GM12872 (cell line): Measurements from ENCODE around the gene PPOX.

ENCODE experiments used
- TF ChIP-seq, protein P1 (sequence below): IDR thresholded peaks from 3 replicates; pipeline ENCODE4 v1.5.1; 2011; ENCODE audit warnings: low read depth, mild to moderate bottlenecking, low read length, moderate library complexity; ENCODE audit not compliant: insufficient read depth

Gene PPOX

DNA sequence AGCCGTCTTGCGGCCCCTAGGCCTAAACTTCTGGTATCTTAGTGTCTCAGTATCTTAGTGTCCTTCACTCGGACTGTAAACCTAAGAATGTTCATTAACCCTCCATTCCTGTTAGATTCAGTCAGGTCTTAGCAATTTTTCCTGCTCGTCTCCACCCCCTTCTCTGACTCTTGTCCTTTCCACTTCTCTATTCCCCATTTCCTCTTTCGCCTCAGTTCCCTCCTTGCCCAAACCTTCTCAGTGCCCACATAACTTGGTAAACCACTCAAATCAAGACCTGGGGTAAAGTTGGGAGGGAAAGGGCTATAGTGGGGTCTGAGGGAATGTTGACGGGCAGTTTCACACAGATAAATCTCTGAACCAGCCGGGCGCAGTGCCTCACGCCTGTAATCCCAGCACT lies 48.1 kb downstream of the PPOX start:
- TF ChIP-seq, protein P1, sequence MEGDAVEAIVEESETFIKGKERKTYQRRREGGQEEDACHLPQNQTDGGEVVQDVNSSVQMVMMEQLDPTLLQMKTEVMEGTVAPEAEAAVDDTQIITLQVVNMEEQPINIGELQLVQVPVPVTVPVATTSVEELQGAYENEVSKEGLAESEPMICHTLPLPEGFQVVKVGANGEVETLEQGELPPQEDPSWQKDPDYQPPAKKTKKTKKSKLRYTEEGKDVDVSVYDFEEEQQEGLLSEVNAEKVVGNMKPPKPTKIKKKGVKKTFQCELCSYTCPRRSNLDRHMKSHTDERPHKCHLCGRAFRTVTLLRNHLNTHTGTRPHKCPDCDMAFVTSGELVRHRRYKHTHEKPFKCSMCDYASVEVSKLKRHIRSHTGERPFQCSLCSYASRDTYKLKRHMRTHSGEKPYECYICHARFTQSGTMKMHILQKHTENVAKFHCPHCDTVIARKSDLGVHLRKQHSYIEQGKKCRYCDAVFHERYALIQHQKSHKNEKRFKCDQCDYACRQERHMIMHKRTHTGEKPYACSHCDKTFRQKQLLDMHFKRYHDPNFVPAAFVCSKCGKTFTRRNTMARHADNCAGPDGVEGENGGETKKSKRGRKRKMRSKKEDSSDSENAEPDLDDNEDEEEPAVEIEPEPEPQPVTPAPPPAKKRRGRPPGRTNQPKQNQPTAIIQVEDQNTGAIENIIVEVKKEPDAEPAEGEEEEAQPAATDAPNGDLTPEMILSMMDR: no peak

DNA sequence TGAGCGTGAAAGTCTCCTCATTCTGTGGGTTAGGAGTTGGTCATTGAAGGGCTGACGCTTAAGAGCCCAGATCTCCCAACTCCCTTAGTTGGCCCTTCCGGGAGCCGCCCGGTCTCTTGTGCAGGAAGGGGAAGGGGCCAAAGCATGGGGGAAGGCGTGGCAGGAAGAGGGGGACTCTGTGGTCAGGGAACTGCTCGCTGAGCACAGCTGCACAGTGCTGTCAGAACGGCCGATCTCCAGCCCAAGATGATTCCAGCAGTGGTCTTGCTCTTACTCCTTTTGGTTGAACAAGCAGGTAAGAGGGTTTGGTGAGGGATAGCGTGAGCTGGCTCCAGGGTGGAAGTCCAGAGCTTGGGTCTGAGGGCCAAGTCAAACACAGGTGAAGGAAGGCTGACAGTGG lies 48.9 kb downstream of the PPOX start, which contains the start of gene FCER1G:
FCER1G (plus strand) TSS at position 220 of the 400 bp plus-strand sequence; CDS start at position 247, 27 bp downstream.
- TF ChIP-seq, protein P1: no peak

DNA sequence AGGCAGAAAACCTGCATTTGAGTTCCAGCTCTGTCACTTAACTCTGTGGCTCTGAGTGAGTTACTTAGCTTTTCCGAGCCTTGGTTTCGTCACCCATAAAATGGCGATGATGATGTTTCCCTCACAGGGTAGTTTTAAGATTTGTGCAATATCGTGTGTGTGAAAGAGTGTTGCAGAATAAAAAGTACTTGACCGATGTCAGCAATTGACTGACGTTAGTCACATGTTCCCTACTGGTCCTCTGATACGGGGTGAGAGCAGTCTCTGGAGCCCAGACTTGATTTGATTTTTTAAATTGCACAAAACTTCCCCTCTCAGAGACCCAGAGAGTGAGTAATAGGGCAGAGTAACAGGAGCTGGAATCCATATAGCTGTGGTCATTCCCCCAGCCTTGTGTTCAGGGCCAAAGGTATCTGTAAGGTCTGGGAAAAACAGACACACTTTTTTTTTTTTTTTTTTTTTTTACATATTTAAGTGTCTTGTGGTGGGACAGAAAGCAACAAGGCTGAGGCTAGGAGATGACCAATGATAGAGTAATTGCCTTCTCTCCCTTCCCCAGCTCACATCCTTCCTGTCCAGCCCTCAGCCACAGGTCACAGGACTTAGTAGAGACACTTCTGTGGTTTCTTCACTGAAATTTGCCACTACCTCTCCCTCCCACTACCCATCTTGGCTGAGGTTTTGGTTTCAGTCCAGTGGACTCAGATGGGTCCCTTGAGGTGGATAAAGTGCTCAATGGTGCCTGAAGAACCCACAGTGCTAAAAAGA lies 50.9 kb downstream of the PPOX start:
- TF ChIP-seq, protein P1: no peak

DNA sequence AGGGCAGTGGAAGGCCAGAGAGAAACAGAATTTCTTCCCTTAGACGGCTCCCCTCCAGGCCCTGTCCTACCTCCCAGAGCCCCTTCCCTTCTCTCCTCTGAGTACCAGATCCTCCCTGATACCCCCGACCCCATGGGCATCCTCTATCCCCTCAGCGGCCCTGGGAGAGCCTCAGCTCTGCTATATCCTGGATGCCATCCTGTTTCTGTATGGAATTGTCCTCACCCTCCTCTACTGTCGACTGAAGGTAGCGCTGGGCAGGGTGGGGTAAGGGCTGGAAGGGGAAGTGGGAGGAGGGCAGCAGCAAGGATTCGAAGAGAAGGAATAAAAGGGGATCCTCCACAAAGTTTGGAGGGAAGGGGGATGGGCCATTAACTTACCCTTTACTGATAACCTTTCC lies 51.6 kb downstream of the PPOX start:
- TF ChIP-seq, protein P1: no peak

DNA sequence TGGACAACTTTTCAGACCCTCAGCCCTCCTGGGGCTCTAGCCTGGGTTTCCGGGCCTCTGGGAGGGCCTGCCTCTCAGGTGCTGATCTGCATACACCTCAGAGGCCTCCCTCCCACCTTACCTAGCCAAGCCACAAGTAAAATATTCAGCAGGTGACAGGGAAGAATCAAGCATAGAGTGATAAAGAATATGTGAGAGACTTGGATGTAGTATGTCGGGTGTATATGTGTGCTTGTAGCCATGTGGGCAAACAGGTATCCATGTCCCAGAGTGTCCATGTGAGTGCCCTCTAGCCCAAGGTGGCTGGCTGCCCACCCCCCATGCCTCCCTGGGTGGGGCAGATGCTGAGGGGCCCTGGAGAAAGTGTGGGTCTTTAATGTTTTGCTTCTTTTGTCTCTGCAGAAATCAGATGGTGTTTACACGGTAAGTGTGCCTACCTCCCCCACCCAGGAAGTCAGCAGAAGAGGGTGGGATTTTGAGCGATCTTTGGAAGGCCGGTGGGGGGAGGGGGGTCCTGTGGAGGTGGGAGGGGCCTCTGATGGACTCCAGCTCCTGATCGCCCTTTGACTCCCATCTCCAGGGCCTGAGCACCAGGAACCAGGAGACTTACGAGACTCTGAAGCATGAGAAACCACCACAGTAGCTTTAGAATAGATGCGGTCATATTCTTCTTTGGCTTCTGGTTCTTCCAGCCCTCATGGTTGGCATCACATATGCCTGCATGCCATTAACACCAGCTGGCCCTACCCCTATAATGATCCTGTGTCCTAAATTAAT lies 52.3 kb downstream of the PPOX start:
- TF ChIP-seq, protein P1: no peak

DNA sequence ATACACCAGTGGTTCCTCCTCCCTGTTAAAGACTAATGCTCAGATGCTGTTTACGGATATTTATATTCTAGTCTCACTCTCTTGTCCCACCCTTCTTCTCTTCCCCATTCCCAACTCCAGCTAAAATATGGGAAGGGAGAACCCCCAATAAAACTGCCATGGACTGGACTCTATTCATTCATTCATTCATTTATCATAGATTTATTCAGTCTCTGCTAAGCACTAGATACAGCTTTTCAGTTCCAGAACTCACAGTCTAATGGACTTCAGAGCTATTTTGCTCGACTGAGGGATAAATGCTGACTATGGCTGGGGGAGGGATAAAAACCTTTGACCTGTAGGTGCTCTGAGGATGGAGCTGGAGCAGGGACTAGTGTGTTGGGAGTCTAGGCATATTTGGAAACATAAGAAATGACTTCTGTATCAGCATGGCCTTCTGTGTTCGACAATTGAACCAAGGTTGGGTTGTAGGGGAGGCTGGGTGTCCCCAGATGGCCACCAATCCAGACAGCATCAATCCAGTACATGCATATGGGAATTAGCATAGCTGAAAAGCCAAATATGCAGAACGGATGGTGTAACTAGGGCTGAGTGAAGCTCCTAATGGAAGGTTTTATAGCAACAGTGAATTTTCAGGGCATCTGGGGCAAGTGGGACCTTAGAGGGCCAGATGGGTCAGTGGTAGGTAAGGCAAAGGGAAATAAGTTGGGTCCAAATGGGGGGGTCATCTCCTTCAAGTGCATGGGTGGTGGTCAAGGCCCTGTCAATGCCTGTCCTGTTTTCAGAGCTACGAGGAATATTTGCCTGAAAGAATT lies 53.1 kb downstream of the PPOX start:
- TF ChIP-seq, protein P1: no peak

DNA sequence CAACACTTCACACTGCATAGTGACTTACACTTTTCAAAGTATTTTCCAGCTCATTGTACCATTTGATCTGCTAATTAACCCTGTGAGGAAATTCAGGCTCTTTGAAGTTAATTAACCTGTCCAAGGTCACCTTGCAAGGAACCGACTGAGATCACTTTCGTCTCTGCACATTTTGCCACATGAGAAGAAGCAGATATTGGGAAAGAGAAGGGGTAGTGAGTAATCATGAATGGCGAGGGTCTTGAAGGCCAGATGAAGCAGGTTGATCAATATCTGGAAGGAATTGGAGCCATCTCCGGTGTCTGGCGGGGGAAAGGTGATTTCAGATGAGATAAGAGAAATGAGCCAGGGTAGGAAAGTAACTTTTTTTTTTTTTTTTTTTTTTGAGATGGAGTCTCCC lies 53.8 kb downstream of the PPOX start:
- TF ChIP-seq, protein P1: no peak
